H1 (cell line): ENCODE measurements around the gene ZFPL1. TPM values are rescaled to one million over a fixed set of nuclear protein-coding genes. Genes with fewer than 3 reads are reported as not detected.

Experiments used
- ATF2 ChIP-seq: IDR thresholded peaks from 2 replicates; pipeline ENCODE4 v1.6.1; 2012; ENCODE audit warnings: low read length, inconsistent platforms
- CTCF ChIP-seq, 3 experiments: IDR thresholded peaks; 1 replicate in 2 of 3; 2 replicates in 1 of 3; pipeline versions ENCODE4 v1.5.1 to v1.6.1; 2011; ENCODE audit warnings: low read length in 3 of 3, mild to moderate bottlenecking in 3 of 3, inconsistent platforms in 2 of 3, low read depth in 1 of 3, moderate library complexity in 1 of 3; ENCODE audit not compliant: insufficient read depth in 1 of 3; ENCODE audit errors: control extremely low read depth in 1 of 3
- PHF8 ChIP-seq: fragments of 200-600 bp; sonication (generic); conservative IDR thresholded peaks from 2 replicates; pipeline ENCODE4 v1.7.1; 2012; ENCODE audit warnings: low read depth, mild to moderate bottlenecking, inconsistent platforms, low read length, moderate library complexity
- TAF7 ChIP-seq: optimal IDR thresholded peaks from 2 replicates; pipeline ENCODE3; 2011; ENCODE audit warnings: low read depth, mild to moderate bottlenecking, inconsistent platforms, low read length, moderate library complexity, borderline replicate concordance
- TEAD4 ChIP-seq: IDR thresholded peaks from 2 replicates; pipeline ENCODE4 v1.6.1; 2012; ENCODE audit warnings: low read depth, low read length, inconsistent platforms, mixed read lengths
- polyA plus RNA-seq, 7 experiments: library from polyadenylated mRNA; depleted of rRNA in 3 of 7; stranded (reverse) in 5 of 7; unstranded in 2 of 7; fragments of >200 nt in 5 of 7; fragments of 200-250 nt in 2 of 7; gene quantifications; 1 replicate in 5 of 7; 2 replicates in 1 of 7; 4 replicates in 1 of 7; pipeline versions ENCODE4 v1.2.1 to v1.2.3, GENCODE V29; 2011 to 2013; ENCODE audit warnings: missing spikeins in 2 of 7, mixed read lengths in 2 of 7
- total RNA-seq: library from RNA; stranded (reverse); fragmentation: NEBNext Ultra II Directional; extraction: Animal tissue kit (Norgen Biotek cat#: 25700); gene quantifications from 2 replicates; pipeline ENCODE4 v1.2.1, GENCODE V29; 2021

ZFPL1 gene
- total and polyA plus RNA-seq, 2 of the 8 experiments (the other 6 are each of a cell fraction or from before 2014, with no cell fraction given): 21.5 to 76.8 TPM

GRCh38 chr11:65104628-65105027, 20.6 kb downstream of the ZFPL1 start (continued):
- TF ChIP-seq CTCF (IDR thresholded peaks at IDR 0.05; ENCODE audit: control extremely low read depth in 1 of 3, insufficient read depth in 1 of 3, low read depth in 1 of 3, low read length in 3 of 3) (no peak), ATF2 (no peak), PHF8 (no peak), TAF7 (no peak), TEAD4 (no peak)
